GM12874 (cell line): Measurements from ENCODE around the gene ORC1.

Source experiments
- CTCF ChIP-seq: IDR thresholded peaks from 2 replicates; pipeline ENCODE4 v1.5.1; 2011; ENCODE audit warnings: low read depth, mild to moderate bottlenecking, control low read depth, low read length, moderate library complexity; ENCODE audit not compliant: insufficient read depth

ORC1 gene

DNA sequence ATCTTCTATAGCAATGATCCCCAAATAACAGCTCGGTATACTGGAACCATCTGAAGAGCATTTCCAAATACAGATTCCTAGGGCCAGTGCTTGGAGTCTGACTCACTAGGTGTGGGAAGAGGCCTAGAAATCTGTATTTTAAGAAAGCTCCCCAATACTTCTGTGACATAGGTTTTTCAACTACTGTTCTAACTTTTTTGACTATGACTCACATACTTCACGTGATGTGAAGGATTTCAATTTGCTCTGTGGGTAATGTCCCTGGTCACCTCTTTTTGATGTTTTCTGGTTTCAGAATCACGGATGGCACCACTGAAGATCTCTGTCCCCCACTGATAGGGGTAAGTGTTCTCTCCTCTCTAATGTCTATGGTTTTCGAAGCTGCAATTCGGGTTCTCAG lies 11.0 kb downstream of the ORC1 start:
- no peak for TF ChIP-seq CTCF

DNA sequence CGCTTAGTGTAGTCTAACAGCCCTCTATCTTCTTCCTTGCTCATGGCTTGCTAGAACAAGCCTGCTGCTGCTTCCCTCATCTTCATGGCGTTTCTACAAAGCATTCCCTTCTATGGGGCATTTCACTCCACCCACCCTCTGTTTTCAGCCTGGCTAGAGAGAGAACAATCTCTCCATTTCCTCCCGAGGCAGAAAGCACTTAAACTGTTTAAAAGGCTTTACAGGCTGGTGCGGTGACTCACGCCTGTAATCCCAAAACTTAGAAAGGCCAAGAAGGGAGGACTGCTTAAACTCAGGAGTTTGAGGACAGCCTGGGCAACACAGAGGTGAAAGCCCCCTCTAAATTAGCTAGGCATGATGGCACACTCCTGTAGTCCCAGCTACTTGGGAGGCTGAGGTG lies 17.8 kb downstream of the ORC1 start:
- TF ChIP-seq CTCF, result no peak

DNA sequence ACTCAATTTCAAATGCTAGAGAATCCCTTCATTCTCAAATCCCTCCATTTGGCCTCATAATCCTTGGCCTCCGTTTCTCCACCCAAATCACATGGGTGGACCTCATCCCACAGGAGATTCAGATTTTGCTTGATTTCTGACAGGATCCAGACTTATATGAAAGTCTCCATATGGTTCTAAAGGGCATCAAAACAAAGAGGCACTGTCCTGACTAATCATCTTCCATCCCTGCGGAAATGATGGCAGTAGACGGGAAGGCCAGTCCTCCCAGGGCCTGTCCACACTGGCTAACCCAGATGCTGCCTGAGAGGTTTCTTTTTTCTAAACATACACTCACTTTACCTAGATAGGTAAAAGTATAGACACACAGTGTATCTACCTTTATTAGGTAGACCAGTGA lies 18.8 kb downstream of the ORC1 start:
- TF ChIP-seq CTCF, result no peak

DNA sequence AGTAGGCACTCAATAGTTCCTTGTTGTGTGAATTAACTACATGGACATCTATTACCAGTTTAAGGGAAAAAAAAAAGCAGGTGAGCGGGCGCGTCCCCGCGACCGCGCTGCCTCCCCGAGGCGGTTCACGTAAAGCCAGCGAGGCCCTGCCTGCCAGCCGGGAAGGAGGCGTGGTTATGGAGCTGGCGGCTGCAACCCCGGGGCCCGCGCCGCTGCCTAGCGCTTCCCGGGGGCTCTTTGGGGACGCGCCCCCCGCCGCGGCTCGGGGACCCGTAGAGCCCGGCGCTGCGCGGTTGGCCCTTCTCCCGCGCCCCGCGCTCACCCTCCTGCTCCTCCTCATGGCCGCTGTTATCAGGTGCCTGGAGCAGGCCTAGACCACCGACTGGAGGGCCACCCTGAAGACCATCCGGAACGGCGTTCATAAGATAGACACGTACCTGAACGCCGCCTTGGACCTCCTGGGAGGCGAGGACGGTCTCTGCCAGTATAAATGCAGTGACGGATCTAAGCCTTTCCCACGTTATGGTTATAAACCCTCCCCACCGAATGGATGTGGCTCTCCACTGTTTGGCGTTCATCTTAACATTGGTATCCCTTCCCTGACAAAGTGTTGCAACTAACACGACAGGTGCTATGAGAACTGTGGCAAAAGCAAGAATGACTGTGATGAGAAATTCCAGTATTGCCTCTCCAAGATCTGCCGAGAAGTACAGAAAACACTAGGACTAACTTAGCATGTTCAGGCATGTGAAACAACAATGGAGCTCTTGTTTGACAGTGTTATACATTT lies 35.6 kb downstream of the ORC1 start:
- TF ChIP-seq CTCF, result no peak

DNA sequence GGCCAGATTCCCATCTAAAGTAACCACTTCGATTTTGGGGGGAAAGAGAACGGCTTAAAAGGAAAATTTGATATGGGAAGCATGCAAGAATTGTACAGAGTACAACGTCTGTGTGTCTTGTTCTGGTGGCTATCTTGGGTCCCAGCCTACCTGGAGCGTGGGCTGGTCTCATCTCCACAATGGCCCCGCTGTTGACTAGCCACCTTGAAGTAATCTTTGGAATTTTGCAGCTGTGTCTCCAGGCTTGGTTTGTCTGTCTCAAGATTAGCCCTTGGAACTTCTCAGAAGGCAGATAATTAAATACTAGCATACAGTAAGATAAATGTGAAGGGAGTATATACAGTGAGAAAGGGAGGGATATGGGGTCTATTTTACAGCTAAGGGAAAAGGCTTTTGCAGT lies 37.0 kb downstream of the ORC1 start:
- TF ChIP-seq CTCF, result no peak

GRCh38 chr1:52366517-52366827 lies 37.8 kb downstream of the ORC1 start:
- no peak for TF ChIP-seq CTCF

GRCh38 chr1:52365746-52366516 lies 38.3 kb downstream of the ORC1 start, which contains the start of gene CC2D1B:
Gene CC2D1B, minus strand, starts transcription at chr1:52366205. Its CDS starts 1,585 bp downstream, at chr1:52364620.
- no peak for TF ChIP-seq CTCF
